Hematopoietic multipotent progenitor cell treated with erythropoietin and hydrocortisone succinate and interleukin-3 and kit ligand, for 6 days (in vitro differentiated cells): Measurements from ENCODE around the gene S100PBP.
A peak's percentile ranks its signal among the peaks of the same experiment; 100 is the strongest.

Experiments used
- DNase-seq: peaks from one replicate; pipeline ENCODE4 v3.0.0-alpha.2; 2015

Gene S100PBP

DNA sequence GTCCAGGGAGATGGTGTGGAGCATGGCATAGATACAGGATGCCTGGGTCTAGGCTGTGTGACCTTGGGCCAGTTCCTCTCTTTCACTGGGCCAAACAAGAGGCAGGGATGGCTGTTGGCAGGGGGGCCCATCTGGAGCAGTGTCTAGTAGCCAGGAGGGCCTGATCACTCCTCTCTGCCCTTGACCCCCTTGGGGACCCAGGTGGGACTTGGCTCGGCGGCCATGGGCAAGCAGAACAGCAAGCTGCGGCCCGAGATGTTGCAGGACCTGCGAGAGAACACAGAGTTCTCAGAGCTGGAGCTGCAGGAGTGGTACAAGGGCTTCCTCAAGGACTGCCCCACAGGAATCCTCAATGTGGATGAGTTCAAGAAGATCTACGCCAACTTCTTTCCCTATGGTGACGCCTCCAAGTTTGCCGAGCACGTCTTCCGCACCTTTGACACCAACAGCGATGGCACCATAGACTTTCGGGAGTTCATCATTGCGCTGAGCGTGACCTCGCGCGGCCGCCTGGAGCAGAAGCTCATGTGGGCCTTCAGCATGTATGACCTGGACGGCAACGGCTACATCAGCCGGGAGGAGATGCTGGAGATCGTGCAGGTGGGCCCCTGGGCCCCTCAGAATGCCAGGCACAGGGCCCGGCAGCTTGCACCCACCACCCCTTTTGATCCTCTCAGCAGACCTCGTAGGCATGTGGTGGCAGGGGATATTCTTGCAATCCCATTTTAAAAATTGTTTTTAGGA is 71.4 kb downstream of the S100PBP start:
- no peak for DNase-seq

DNA sequence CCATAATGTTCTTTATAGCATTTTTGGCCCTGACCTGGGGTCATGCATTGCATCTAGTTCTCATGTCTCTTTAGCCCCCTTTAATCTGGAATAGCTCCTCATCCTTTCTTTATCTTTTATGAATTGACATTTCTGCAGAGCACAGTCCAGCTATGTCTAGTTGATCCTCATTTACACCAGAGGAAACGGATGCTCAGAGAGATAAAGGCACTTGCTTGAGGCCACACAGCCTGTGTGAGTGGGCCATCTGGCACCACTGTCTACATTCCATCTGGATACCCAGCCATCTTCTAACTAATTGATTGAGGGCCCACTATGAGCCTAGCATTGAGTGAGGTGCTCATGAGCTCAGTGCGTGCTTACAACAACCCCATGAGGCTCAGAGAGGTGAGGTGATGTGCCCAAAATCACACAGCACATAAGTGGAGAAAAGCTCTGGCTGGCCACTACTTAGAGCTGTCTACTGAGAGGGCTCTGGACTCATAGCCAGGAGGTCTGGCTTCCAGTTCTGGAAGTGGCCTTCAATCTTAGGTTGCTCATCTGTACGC is 72.4 kb downstream of the S100PBP start:
- no peak for DNase-seq

DNA sequence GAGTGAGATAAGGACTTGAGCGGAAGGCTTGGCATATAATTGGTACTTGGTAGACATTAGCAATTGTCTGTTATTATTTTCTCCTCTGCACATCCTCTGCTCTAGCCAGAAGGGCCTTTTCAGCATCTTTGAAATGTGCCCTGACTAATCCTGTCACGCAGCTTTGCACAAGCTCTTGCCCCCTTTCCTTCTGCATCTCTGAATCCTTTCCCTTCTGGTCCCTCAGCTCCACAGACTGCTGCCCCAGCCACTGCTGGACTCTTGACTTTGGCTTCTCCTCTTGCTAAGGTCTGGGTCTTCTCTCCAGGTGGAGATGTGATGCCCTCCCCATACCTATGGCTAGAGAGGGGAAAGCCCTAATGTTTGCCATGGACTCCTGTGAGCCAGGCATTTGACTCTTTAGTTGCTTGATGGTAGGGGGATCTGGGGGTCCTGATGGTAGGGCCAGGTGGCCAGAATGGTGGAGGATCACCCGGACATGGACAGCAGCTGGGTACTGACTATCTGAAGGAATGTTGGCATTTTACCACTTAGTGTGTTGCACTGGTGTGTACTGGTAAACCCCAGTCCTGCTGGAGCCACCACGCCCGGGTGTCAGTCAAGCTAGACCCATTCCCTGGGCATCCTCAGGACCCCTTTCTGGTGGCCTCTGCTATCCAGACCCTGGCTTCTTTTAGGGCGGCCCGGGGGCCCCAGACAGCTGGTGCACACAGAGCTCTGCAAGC is 73.2 kb downstream of the S100PBP start:
- DNase-seq, result no peak

DNA sequence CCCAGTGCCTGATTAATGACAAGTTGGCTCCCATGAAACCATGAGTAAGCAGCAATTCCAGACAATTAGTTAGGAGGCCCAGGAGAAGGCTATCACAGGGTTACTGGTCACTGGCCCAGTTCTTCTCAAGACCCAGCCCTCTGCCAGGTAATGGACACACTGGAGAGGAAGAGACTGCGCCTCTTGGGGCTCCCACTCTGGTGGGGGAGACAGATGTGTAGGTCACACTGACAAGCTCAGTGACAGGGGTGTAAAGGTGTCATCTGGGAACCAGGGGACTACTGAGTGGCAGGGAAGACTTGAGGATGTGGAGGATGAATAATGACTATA is 73.8 kb downstream of the S100PBP start:
- no peak for DNase-seq

DNA sequence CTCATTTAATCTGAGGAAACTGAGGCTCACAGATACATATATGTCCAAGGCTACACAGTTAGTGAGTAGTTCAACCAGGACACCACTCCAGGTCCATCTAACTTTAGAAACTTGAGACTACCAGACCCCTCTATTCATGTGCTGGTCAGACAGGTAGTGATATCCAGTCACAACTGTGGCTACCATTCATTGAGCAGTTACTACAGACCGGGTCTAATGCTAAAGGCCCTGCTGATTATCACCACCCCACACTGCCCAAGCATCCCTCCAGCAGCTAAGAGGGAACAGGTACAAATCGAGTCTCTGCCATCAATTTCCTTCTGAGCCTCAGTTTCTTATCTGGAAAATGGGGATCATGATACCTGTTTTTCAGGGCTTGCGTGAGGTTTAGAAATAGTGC is 74.2 kb downstream of the S100PBP start:
- DNase-seq, result no peak

DNA sequence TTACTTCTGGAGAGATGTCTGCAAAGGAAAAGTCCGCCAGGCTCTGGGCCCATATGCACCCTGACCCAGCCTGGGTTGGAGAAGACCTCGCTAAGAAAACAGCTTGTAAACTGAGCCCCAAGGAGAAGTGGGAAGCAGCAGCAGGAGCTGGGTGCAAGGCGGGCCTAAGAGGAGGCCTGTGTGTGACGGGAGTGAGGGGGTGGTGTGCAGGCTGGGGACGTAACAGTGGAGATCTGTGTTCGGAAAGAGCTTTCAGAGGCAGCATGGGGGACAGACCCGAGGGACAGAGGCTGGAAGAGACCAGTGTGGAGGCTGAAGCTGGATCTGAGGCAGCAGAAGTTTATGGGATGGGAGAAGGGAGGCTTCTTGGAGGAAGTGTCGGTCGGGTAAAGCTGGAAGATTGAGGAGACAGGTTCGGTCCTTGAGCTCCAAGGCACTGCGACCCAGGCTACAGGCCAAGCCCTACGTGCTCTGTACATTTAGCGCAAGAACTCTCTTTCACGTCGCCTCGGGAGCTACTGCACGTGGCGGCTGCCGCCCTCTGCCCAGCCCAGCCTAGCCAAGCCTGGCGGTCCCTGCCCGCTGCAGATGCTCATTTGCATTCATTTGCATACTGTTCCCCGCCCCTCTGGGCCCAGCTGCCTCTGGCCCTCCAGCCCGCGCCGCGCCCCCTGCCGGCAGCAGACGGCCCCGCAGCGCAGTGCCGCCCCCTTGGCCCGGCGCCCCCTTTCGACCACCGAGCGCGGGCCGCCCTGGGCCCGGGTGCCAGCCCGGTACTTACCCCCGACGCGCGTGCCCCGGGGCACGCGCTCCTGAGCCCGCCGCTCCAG is 75.1 kb downstream of the S100PBP start:
- peak; percentile 66 for DNase-seq

DNA sequence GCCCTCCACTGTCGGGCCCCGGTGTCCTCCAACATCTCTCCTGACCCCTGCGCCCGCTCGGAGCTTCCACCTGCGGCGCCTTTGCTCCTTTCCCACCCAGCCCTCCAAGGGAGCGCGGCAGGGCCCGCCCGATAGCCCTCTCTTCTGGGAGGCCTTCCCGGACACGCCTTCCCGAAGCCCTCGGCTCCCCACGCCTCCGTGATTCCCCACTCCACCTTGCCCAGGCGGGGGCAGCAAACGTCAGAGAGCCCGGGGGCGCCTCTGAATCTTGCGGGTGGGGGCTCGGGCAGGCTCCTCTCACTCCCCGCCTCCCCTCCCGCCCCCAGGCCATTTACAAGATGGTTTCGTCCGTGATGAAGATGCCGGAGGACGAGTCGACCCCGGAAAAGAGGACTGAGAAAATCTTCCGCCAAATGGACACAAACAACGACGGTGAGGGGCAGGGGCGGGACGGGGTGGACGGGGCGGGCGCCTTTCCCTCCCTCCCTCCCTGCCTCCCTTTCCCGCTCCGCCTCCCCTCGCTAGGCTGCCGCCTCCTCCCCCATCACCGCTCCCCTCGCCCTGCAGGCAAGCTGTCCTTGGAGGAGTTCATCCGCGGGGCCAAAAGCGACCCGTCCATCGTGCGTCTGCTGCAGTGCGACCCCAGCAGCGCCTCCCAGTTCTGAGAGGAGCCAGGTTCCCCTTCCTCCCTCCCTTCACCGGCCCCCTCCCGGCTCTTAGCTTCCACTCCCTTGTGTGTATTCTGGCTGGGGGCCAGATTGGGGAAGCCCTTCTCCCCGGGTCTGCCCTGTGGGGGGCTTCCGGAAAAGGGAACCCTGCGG is 76.0 kb downstream of the S100PBP start:
- DNase-seq, result no peak

DNA sequence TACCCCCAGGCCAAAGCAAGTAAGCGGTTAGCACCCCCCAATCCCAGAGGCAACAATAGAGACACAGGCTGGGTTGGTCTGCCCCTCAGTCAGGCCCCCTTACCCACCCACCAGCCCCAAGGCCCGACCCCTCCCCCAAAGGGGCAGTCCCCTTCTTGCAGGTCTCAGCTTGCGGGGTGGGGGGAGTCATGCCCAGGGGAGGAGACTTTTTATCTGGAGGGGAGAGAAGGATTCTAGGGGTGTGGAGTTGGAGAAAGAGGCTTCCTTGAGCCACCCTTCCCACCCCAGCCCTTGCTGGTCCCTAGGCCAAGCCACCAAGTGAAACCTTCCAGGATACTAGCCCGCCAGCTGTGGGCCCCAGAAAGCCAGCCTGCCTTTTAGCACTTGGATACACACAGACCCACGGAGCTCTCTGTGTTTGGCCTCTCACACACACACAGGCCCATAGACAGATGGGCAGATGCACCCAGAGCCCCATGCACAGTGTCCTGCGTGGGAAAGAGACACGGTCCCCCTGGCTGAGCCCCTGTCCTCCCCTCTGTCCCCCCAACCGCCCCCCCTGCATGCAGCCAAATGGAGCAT is 76.7 kb downstream of the S100PBP start:
- no peak for DNase-seq

DNA sequence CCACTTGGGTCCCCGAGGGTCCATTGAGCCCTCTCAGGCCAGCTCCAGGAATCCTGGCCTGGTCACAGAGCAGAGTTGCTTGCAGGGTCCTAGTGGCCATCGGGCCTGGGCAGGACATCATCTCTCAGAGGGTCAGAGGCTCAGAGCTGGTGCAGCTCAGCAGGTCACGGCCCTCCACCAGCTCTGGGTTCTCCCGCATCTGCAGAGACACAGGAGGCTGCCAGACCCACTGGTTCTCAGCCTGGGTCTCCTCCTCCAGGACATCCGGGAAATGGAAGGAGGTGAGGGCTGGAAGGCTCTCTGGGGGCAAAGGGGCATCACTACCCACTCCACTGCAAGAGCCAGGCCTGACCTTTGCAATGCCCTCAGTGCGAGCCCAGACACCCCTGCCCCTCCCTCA is 77.2 kb downstream of the S100PBP start:
- DNase-seq, result no peak

DNA sequence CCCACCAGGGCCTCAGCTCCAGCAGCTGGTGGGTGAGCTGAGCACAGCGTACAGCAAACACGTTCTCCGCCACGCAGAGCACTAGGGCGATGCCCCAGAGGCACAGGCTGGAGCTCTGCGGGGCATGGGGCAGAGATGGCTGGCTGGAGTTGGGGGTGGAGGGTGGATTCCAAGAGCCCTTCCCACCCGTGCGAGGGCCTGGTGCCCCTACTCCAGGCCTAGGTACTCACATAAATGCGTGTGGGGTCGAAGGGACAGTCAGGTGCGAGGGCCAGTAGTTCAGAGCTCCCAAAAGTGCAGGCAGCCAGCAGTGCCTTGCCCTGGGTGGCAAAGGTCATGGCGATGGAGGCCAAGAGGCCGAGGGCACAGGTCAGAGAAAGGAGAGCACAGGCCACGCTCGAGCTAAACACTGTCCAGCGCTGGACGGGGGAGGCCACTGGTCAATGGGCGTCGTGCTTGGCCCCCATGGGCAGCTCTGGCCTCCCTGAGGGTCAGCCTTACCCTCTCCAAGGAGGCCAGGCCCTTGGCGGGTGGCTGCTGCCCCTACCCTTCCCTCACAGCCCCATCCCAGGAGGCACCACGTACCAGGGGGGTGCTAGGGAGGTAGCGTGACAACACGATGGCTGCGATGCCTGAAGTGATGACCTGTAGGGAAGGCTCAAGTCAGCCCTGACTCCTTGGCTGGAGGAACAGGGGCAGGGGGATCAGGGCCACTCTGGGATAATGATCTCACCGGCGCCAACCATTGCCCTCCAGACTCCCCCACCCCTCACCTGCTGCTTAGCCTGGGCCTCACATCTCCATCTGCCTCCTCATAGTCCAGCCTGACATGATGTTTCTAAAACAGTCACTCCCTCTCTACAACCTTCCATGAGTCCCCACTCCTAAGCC is 78.1 kb downstream of the S100PBP start:
- no peak for DNase-seq

DNA sequence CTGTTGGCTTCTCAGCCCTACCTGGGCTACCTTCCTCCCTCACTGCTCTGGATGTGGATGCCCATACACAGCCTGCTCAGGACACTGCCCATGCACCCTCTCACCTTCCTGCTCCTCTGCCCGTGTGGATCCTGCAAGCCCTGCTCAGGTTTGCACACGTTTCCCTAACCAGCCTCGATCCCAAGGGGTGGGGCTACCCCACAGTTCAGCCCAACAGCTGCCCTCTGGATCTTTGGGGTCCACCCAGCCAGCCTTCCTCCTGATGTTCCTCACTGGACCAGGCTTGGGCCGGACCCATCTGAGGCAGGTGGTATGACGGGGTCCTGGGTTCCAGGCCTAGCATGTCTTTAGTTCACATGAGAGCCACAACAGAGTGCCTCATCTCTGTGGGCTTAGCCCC is 79.0 kb downstream of the S100PBP start:
- no peak for DNase-seq

DNA sequence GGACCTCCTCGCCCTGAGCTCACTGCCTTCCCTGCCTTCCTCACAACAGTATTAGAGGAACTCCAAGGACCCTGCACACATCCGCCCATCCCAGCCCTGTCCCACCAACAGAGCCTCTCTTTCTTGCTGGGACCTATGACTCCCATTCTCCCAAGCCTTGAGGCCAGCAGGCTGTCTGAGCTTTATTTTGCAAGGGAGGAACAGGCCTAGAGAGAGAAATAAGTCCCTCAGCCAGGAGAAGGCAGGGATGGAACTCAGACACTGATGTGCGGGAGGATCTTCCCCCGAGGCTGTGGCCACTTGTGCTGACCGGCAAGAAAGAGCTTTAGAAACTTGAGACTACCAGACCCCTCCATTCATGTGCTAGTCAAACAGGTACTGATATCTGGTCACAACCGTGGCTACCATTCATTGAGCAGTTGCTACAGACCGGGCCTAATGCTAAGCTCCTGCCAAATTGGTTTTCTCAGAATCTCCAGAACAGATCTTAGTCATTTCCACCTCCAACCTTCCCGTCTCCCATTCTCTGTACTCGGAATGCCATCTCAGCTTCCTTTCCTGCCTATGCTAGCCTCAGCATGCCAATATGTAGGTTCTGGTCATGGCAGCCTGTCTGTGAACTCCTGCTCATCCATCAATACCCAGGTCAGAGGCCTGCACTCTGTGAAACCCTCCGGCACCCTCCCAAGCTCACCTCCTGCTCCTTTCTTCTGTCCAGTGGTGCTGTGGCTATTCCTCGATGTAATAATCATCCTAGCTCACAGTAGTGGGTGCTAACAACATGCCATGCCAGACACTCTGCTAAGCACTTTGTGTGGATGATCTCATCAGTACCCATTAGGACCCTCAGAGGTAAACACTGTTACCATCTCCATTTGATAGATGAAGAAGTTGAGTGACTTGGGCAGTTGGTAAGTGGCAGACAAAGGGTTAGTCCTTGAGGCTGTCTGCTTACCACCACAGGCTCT is 79.9 kb downstream of the S100PBP start:
- DNase-seq, result no peak

DNA sequence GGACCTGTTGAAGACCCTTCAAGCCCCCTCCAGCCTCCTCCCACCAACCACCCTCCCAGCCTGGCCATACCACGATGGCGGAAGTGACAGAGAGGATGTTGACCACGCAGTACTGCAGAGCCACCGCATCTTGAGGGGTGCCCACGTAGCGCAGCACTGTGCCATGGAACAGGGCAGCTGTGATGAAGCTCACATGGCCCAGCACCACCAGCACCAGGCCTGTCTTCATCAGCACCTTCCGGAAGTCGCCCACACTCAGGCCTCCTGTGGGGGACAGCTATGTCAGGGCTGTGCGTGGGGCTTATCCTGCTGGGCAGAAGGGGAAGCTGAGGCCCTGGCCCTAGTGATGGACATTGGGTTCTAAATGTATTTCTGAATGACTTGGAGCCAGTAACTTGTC is 80.6 kb downstream of the S100PBP start:
- DNase-seq, result no peak

DNA sequence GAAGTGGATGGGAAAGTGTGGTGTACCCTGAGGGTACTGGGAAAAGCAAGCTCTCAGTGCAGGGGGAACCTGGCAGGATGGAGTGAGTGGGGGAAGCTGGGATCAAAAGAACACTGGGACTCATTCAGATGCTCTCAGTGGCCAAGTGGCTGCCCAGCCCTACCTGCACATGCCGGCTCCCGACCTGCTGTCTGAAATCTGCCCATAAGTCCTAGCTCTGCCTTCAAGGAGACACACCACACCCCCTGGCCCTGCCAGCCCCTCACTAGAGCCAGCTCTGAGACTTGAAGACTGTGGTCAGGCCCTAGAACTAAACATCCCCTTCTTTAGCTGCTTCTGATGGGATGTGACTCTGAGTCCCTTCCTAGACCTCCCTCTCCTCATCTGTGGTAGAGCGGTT is 81.5 kb downstream of the S100PBP start:
- no peak for DNase-seq

DNA sequence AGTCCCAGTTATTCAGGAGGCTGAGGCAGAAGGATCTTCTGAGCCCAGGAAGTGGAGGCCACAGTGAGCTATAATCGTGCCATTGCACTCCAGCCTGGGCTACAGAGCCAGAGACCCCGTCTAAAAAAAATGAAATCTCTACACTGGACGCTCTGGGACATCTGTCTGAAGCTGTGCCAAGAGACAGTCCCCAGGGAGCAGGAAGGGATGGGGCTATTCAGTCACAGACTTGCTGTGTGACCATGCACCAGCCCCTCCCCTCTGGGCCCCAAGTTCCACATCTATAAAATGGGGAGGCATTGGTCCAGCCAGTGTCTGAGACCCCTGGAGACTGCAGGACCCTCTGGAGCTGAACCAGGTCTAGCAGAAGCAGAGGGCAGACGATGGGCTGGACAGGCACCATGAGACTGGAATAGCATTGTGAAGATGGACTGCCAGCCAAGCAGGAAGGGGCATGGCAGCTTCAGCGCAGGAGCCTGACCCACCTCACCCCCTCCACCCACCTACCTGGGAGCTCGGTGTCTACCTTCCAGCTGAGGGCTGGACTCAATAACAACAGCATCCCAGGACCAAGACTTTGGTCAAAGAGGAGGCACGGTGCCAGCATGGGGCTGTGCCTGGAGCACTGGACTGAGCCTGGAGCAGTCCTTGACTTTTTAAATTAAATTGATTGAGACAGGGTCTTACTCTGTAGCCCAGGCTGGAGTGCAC is 82.3 kb downstream of the S100PBP start:
- DNase-seq, result no peak

DNA sequence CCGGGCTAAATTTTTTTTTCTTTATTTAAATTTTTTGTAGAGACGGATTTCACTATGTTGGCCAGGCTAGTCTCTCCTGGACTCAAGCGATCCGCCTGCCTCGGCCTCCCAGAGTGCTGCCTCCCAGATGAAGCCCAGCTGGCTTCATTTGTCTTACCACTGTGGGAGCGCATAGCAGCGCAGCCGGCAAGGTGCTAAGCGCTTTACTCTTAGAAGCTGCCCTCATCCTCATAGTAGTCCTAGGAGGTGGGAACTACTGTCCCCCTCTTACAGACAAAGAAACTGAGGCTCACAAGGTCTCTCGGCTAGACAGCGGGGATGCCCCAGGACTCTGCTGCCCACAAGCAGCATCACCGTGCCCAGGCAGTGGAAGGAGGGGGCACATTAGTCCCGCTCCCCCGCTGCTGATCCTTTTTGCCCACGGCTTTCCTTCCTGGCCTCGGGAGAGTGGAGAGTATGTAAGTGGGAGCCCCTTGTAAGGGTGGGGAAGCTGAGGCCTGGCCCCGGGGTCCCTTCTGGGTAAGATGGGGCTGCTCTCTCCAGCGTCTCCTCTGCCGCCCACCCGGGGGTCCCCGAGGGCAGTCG is 83.0 kb downstream of the S100PBP start:
- DNase-seq, result no peak

DNA sequence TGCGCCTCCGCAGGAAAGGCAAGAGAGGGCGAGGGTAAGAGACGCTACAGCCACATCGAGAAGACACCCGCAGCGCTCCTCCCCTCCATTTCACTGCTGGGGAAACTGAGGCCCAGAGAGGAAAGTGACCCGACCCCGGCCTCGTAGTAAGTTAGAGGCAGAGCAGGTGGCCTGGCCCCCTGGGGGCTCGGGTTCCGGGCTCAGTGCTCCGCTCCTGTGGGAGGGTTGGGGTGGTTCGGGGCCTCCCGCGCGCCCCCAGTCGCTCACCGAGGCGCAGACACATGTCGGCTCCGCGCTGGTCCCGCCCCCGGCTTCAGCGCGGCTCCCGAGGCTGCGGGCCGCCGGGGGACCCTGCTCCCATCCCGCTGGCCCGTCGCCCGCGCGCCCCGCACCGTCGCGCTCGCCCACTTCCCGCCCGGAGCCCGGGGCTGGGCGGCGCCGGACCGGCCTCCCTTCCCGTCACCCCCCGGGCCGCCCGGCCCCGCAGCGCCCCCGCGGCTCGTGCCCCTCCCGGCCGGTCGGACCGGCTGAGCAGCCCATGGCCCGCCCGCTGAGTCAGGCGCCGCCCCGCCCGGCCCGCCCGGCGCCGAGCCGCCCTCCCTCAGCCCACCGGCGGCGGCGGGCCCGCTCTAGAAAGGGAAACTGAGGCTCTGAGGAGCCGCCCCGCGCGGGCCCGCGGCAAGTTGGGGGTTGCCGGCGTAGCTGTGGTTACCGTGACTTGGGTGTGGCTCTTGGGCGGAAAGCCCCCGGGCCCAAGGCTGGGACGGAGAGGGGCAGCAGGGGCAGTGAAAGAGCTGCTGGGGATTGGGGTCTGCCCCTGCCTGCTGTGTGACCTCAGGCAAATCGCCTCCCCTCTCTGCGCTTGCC is 83.7 kb downstream of the S100PBP start, which contains the start of gene TMEM54:
Gene TMEM54 (minus strand): TSS at position 434 of the 867 bp plus-strand sequence. CDS start 151 bp downstream, at position 283.
- DNase-seq, result no peak
